HPDE6-E6E7 (cell line): ENCODE data around the gene SYN1.
A peak's percentile ranks its signal among the peaks of the same experiment; 100 is the strongest.

Source experiments
- DNase-seq: peaks from one replicate; pipeline ENCODE4 v3.0.0; 2011; ENCODE audit warnings: missing footprints; ENCODE audit errors: extremely low spot score

Gene SYN1

GRCh38 chrX:47523297-47523696 lies 96.4 kb downstream of the SYN1 start:
- DNase-seq, result peak; percentile 39
